Brain microvascular endothelial cell (primary cell): ENCODE results near the gene GRID1.
A peak's percentile ranks its signal among the peaks of the same experiment; 100 is the strongest.

ENCODE experiments used
- DNase-seq: peaks from one replicate; pipeline ENCODE4 v3.0.0-alpha.2; 2020
- H3K27ac ChIP-seq: fragments of 250-450 bp; sonication (Bioruptor Pico); 2 replicates; pipeline ENCODE4 v1.5.1; 2020; ENCODE audit warnings: mild to moderate bottlenecking, moderate library complexity
- H3K27me3 ChIP-seq: fragments of 250-450 bp; sonication (Bioruptor Pico); replicated peaks from 2 replicates; pipeline ENCODE4 v1.5.1; 2020; ENCODE audit warnings: mild to moderate bottlenecking
- H3K36me3 ChIP-seq: fragments of 250-450 bp; sonication (Bioruptor Pico); replicated peaks from 2 replicates; pipeline ENCODE4 v1.5.1; 2020; ENCODE audit warnings: mild to moderate bottlenecking
- H3K4me3 ChIP-seq: 2 replicates; pipeline ENCODE4 v1.5.1; 2011; ENCODE audit warnings: low read depth, mild to moderate bottlenecking, control low read depth, low read length, moderate library complexity
- CTCF ChIP-seq: IDR thresholded peaks from 2 replicates; pipeline ENCODE4 v1.5.1; 2011; ENCODE audit warnings: low read depth, mild to moderate bottlenecking, moderate library complexity, low read length, control low read depth, inconsistent platforms; ENCODE audit errors: missing control alignments
- in situ Hi-C: cut with HindIII; loops from 2 replicates; pipeline ENCODE4 v1.10.0; 2017; ENCODE audit warnings: low sequenced_read_pairs, low pct_ligation_motif_present

GRID1 gene

GRCh38 chr10:86308056-86308455 is 58.5 kb downstream of the GRID1 start:
- DNase-seq = no peak
- no peak for TF ChIP-seq CTCF
- in situ Hi-C loops = no loop called here
- Histone ChIP-seq H3K4me3 (no peak overlapping the region), H3K36me3 (no peaks in the 10 kb centered on the region), H3K27me3 (no peaks in the 10 kb centered on the region), H3K27ac (no peak overlapping the region)

DNA sequence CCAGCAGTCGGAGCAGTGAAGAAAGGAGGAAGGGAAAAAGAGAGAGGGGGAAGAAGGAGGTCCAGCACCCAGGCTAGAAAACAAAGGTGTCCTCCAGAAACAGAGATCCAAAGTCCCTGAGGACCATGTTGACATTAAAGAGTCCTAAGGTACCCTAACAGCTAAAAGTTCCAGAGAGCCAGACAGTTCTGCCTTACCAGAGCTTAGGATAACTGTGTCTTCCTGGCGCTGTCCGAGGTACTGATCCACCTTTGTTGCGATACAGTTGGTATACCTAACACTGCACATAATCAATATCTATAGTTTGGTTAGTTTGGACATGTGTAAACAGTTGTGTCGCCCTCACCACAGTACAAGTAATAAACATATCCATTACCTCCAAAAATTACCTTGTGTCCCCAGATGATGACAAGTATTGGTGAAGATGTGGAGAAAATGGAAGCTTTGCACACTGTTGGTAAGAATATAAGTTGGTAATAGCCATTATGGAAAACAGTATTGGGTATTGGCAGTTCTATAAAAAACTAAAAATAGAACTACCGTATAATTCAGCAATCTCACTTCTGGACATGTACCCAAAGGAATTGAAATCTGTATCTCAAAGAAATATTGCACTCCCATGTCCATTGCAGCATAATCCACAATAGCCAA is 59.8 kb downstream of the GRID1 start:
- Histone ChIP-seq H3K27me3 (no peaks in the 10 kb centered on the region), H3K36me3 (no peaks in the 10 kb centered on the region), H3K27ac (no peak overlapping the region), H3K4me3 (no peak overlapping the region)
- in situ Hi-C loops = no loop called here
- TF ChIP-seq CTCF = no peak
- DNase-seq = peak; percentile 31

GRCh38 chr10:86305521-86305920 is 61.1 kb downstream of the GRID1 start:
- DNase-seq = no peak
- no peak for TF ChIP-seq CTCF
- no peaks in the 10 kb centered on the region for H3K27me3 ChIP-seq
- H3K36me3 ChIP-seq = no peaks in the 10 kb centered on the region
- H3K4me3 ChIP-seq = no peak overlapping the region
- in situ Hi-C loops = no loop called here
- H3K27ac ChIP-seq = no peak overlapping the region

- no peak overlapping the region for H3K4me3 ChIP-seq
- no peak for DNase-seq
- no peak overlapping the region for H3K27ac ChIP-seq
- no peaks in the 10 kb centered on the region for H3K27me3 ChIP-seq
- in situ Hi-C loops = no loop called here
- no peak for TF ChIP-seq CTCF
- no peaks in the 10 kb centered on the region for H3K36me3 ChIP-seq
Observed at GRCh38 chr10:86304436-86304835, 62.2 kb downstream of the GRID1 start.

DNA sequence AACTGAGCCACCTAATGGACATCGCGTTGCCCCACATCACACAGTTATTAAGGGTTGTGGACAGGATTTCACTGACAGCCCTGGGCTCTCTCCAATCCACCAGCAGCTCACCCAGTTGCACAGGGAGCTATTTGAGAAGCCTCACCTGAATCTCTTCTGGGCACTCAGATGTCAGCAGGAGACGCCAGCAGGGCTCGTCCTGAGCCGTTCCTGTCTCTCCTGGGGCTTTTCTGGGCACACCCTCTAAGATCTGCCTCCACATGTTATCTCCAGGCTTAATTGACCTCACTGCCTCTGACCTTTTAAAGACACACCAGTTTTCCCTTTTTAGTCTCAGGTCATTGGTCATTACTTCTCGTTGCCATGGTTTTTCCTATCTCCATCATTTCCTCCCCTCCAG is 63.0 kb downstream of the GRID1 start:
- no peaks in the 10 kb centered on the region for H3K36me3 ChIP-seq
- DNase-seq = no peak
- no peak overlapping the region for H3K27ac ChIP-seq
- in situ Hi-C loops = no loop called here
- no peak overlapping the region for H3K4me3 ChIP-seq
- no peak for TF ChIP-seq CTCF
- no peaks in the 10 kb centered on the region for H3K27me3 ChIP-seq

DNA sequence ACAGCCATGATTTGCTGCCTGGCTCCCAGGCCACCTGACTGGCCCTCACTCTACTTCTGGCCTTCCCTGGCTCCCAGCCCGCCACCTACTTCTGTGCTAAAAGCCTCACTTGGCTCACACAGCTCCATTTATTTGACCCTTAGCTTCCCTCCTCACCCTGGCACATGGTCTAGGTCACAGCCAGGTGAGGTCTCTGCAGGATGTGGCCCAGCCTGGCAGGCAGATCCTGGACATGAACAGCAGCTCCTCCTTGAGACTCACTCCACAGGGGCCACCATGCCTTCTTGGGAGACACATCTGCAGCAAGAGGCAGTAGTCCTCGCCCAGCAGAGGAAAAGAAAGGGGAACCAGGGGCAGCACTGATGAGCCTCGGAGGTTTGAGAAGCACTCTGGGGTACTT is 64.6 kb downstream of the GRID1 start:
- no peak for DNase-seq
- H3K27ac ChIP-seq = no peak overlapping the region
- no peak overlapping the region for H3K4me3 ChIP-seq
- H3K36me3 ChIP-seq = no peaks in the 10 kb centered on the region
- H3K27me3 ChIP-seq = no peaks in the 10 kb centered on the region
- TF ChIP-seq CTCF = no peak
- in situ Hi-C loops = no loop called here
